ENCODE measurements around the gene HS6ST2.
"Not testable (repeated sequence)": the region's sequence is repeated elsewhere in the genome, so short reads cannot be mapped to it uniquely, and the experiment has no call there.

HS6ST2 gene

DNA sequence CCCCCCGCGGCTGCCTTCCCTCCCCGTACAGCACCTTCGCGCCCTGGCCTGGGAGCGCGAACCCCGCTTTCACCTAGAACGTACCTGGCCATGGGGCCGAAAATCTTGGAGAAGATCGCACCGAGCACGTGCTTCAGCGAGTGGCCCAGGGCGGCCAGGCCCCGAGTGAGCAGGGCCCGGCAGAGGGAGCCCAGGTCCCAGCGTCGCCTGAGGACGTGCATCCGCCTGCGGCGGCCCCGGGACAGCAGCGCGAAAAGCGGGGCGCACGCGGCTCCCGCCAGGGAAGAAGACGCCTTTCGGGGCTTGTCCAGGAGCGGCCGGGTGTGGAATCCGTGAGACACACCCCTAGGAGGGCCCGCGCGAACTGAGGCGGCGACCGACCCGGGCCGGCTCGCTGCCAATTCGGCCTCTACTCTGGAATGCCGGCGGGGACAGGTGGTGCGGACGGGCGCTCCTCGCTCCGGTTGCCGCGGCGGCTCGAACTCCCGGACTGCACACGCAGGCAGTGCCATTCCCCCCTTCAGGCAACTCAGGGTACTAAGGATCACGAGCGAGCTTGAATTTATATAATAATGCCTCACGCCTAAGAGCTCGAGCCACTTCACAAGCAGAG is at the start of gene HS6ST2:
Gene HS6ST2, minus strand, starts transcription at position 539 of the 613 bp plus-strand sequence.
- no peak for DNase-seq (ENCODE audit: low spot score)

DNA sequence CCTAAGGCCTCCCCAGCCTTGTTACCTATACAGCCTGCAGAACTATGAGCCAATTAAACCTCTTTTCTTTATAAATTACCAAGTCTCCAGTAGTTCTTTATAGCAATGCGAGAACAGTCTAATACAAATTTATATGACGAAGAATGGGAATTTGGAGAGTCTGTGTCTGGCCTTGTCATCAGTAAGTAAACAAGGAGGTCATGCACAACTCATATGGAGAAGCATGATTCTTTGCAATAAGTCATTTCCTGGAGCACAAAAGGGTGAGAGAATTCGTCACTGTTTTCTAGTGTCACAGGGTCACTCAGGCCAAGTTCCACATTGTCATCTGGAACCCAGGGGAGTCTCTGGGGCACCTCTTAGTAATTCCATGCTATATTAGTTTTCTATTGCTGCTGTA is 49.0 kb upstream of the HS6ST2 start:
- no peak for DNase-seq (ENCODE audit: low spot score)

DNA sequence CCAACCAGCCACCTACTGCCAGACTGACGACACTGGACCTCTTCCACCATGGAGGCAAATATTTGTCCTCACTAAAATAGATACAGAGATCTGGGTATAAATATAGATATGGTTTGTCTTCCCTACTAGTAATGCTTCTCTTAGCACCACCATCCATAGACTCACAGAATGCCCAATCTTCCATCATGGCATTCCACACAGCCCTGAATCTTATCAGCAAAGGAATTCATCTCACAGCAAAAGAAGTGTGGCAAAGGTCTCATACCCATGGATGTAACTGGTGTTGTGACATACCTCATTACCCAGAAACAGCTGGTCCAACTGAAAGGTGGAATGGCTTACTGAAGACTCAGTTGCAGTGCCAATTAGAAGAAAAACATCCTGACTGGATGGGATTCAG is 47.2 kb upstream of the HS6ST2 start:
- DNase-seq (ENCODE audit: low spot score): no peak

DNA sequence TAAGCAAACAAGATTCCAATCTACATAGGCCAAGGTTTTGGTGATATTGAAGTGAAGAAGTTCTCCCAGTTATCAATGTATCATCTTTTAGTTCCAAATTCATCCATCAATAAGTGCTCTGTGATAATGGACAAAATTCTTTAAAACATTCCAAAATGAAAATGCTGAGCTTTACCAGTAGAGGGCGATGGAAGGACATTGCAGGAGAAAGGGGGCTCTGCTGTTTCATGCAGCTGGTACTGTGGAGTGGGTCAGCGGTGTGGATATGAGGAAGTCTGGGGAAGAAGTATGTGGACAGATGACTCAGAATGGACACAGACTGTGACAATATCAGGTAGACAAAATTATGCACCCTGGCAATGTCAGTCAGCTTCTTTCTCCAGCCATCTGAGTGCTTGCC is 46.6 kb upstream of the HS6ST2 start:
- DNase-seq (ENCODE audit: low spot score): peak; percentile 7

DNA sequence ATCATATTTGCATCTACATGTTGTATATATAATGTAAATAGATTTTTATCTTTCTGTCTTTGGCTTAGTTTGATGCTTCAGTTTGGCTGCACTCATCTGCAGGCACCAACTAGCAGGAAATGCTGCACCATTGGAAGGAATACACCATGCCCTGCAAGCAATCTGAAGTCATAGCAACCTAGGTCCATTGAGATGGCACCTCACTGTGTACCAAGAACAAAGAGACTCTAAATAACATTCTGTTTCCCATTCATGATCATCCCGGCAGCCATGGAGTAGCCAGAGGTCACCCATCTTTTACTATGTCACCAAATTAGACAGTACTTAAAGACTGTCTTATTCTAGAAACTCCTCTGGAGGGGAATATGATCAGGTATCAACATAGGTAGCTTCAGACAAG is 40.8 kb upstream of the HS6ST2 start:
- DNase-seq (ENCODE audit: low spot score): no peak

DNA sequence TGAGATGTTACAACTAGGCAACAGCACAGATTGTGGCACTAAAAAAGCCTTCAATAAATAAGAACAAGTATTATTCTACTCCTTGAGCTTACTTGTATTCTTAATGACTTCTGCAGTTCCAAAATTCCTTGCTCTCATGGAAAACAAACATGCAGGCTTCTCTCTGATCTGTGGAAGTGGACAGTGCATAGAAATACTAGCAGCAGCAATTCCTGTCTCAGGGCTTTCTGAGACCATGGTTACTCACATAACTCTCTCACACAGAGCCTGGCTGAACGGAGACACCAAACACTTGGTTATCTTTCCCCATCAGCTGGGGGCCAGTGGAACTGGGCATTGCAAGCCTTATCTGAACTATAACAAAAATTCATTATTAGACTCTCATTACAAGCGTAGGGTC is 32.4 kb upstream of the HS6ST2 start:
- no peak for DNase-seq (ENCODE audit: low spot score)

DNA sequence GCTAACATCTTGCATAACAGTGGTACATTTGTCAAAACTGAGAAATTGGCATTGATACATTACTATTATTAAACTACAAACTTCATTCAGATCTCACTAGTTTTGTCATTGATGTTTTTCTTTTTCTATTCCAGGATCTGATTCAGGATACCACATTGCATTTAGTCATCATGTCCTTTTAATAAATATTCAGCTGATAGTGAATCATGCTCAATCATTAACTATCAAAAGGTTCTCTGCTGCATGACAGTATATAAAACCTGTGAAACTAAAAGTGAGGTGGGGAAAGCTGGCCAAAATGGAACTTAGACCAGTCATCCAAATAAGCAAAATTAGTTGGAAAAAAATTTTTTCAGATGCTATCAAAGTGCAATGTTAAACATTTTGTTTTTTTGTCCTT is 28.1 kb upstream of the HS6ST2 start:
- no peak for DNase-seq (ENCODE audit: low spot score)

DNA sequence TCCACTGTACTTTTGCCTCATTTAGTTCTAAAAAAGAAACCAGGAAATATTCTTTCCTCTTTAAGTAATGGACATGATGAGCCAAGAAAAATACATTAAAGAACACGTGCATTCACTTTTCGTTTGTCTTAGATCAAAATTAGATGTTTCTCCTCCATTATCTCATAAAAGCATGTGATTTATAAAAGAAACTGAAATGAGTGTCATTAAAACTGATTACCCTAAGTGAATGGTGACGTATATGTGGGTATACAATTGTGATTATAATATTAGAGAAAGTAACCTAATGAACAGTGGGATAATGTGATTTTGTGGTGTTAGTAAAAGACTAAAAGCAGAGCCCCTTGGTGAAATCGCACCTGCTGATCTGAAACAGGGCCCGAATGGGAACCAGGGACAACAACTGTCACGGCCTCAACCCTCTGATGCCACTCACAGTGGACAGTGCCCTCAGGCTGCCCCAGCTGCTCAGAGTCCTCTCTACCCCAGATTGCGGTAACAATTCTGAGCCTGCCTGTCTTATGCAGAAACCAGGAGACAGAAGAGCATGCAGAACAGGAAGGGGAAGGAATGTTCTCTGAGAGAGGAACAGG is 25.7 kb upstream of the HS6ST2 start:
- no peak for DNase-seq (ENCODE audit: low spot score)

DNA sequence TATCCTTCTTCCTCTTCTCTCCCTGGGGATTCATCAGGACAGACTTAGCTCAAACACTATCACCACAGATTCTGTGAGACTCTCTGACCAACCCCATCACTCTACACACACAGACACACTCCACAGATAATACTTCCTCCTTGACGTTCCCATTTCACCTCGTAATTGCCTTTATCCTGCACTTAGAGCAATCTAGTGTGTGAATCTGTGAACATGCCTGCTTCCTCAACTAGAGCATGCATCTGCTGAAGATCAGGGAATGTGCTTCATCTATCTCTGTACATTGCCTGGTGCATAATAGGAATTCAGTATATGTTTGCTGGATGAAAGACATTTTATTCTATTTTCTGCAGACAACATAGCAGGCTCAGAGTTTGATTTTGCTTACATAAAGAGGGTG is 25.1 kb upstream of the HS6ST2 start:
- no peak for DNase-seq (ENCODE audit: low spot score)

DNA sequence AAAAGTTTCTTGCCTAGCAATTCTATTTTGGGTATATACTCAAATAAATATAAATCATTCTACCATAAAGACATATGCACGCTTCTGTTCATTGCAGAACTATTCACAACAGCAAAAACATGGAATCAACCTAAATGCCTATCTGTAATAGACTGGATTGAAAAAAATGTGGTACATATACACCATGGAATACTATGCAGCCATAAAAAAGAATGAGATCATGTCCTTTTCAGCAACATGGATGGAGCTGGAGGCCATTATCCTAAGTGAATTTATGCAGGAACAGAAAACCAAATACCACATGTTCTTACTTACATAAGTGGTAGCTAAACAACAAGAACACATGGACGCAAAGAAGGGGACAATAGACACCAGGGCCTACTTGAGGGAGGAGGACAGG is 21.6 kb upstream of the HS6ST2 start:
- not testable (repeated sequence) for DNase-seq (ENCODE audit: low spot score)

DNA sequence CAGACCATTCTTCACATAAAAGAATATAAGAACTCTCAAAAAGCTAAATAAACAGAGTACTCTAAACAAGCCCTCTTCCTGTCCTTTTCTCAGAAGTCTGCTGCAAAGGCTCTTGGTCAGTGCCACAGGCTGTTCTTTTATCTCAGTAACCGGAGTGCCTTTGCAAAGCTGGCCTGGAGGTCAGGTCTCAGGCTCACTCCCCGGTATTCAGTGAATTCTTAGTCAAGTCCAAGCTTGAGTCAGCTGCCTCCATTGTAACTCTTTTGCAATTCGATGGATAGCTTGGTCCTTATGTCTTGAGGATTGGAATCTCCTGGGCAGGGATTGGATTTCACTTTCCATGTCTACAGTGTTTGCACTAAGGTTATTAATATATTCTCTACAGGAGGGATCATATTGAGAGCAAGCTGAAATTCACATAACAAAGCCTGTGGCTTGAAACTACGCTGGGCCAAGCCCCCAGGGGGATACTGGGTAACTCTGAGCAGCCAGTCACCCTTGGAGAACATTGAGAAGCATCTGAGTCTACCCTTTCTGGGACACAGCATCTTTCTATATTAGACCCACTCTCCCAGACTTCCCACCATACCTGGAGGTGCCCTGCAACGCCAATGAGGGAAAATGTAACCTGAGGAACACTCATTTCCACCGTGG is 10.0 kb upstream of the HS6ST2 start:
- no peak for DNase-seq (ENCODE audit: low spot score)

DNA sequence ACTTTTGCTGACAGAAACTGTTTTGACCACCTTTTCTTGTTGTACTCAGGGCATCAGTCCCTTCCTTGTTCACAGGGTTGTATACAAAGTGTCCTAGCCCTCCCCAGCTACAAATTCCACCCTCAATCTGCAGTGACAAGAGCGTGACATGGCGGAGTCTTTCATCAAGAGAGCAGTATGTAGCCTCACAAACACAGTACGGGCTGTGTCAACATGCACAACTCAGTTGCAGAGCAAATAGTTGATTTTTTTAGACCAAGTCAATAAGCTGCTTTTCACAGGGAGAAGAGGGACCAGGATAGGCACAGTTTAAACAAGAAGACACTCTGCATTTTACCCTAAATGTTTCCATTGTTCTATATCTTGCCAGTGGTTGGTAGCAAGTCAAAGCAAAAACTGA is 8.6 kb upstream of the HS6ST2 start:
- no peak for DNase-seq (ENCODE audit: low spot score)

DNA sequence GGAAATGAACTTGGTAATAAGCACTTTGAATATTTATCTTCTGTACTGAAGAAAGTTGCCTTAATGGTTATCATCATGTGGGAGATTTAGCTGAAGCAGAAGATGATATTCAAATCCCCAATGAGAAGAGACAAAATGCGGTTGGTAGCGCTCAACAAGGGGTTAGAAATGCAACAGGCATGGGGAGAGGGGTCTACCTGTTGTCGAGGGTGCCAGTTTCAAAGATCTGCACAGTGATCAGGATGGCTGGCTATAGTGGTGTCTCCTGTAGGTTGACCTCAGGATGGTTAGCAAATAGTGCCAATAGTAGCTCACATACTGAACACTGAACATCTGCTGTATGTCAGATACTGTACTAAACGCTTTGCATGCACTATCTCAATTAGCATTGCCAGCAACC is 7.0 kb upstream of the HS6ST2 start:
- no peak for DNase-seq (ENCODE audit: low spot score)

DNA sequence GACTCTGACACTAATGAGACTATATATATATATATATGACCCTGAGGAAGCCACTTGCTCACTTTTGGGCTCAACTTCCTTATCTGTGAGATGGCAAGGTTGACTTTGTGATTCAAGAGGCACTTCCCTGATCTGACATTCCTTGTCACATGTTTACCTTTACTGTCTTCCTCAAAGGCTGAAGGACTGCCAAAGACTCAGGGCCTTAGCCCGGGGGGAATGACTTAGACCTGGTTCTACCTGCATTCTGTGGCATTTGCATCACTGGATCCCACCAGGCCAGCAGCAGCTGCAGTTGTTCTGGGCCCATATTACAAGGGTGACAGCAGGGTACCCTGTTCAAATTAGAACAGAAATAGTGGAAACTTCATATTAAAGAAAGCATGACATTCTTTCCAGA is 3.1 kb upstream of the HS6ST2 start:
- DNase-seq (ENCODE audit: low spot score): no peak

DNA sequence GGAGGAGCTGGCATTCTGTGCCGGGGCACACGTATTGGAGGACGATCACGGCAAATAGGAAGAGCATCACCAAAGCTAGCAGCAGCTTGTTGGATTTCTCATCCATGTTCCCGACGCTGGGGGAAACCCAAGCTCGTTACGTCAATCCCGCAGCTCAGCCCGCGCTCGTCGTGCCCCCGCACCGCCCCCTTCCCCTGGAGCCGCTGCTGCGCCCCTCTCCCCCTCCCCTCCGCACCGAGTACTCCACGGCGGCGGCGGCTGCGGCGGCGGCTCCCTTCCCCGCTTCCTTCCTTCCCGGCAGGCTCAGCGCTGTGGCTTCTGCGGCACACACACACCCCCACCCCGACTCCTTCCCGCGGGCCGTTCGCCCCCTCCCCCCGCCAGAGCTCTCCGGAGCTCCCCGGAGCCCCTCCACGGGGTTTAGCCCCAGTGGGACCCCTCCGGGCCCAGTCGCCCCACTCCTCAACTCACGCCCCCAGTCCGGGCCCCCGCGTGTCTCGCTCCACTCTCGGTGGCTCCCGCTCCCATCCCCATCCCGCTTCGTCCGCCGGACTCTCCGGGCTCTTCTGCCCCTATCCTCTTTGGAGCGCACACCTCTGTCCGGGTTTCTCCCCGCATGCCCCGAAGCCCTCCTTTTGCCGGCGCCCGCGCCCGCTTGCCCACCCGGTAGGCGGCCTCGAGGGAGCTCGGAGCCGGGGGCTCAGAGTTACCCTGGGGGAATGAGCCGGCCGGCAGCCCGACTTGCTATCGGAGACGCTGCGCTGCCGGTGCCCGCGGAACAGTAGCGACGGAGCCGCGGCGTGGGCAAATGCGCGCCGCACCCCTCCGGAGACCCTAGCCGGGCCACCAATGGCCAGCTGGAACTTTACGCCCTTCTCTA is 978 bp downstream of the HS6ST2 start:
- DNase-seq (ENCODE audit: low spot score): no peak

DNA sequence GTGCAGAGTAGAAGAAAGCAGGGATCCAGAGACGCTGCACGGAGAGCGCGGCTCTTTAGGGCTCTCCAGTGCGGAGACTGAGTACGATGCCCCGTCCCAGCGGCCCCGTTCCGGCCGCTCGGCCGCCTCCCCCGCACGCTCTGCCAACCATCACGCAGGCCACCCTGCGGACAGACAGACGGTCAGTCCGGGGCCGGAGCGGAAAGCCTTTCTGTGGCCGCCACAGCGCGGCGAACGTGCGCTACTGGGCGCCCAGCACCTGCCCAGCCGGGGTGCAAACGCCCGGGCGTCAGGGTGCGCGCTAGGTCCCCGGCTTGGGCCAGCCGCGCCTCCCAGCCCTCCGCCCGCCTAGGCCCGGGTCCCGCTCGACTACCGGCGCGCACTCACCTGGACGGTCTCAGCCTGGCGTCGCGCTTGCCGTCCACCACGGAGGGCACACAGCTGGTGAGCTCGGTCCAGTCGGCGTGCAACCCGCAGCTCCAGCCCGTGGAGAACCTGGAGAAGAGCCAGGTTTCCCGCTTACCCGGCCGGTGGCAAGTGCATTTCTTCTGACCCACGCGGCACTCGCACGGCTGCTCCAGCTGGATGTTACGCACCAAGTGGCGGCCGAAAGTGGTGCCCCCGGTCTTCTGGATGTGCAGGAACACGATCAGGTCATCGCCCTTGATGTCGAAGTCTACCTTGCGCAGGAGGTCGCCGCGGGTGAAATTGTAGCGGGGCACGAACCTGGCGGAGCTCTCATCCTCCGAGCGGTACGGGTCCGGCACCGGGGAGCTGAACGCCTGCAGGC is 1.8 kb downstream of the HS6ST2 start:
- no peak for DNase-seq (ENCODE audit: low spot score)

DNA sequence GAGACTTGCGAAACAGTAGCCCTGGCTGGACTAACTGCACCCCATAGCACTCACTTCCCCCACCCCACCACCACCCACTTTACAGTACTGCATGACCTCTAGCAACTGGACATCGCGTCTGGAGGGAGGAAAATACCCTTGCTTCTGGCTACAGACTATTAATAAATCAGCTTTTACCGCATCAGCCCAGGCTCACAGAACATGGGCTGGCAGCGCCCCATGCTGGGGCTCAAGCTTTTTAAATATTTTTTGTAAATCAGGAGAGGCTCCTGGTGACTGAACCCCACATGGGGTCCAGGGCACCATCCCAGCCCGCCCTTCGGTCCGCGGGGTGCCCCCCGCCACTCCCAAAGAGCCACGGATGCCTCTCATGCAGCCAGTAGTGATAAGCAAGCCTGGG is 2.7 kb downstream of the HS6ST2 start:
- no peak for DNase-seq (ENCODE audit: low spot score)

DNA sequence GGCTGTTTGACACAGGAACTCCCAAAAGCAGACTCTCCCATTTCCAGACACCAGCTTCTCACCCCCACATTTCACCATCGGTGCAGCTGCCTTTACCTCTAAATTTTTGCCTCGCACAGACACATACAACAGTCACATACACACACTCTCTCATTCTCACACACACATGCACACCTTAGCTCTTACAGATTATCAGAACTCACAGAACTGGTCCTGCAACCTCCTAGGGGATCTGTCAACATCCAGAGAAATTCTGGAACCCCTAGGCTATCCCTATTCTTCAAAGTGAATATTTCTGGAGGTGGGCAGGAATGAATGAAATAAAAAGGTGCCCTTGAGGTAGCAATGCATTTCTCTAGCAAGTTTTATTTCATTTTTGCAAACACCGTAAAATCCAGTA is 4.1 kb downstream of the HS6ST2 start:
- DNase-seq (ENCODE audit: low spot score): no peak

DNA sequence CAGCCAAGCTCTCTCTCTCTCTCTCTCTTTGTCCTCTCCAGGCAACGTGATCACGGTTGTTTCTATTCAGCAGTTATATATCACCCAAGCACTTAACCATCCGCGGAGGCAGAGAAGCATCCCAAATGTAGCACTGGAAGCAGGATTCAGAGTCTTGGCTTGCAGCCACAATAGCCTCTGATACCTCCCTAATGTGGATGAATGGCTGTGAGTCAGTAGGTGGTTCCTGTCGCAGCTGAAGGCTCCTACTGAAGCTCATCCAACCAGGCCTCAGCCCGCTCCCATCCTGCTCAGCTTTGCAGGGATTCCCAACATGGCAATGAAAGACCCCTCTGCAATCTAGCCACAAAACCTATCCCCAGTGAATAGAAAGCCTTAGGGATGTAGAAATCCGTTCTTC is 5.1 kb downstream of the HS6ST2 start:
- DNase-seq (ENCODE audit: low spot score): no peak

DNA sequence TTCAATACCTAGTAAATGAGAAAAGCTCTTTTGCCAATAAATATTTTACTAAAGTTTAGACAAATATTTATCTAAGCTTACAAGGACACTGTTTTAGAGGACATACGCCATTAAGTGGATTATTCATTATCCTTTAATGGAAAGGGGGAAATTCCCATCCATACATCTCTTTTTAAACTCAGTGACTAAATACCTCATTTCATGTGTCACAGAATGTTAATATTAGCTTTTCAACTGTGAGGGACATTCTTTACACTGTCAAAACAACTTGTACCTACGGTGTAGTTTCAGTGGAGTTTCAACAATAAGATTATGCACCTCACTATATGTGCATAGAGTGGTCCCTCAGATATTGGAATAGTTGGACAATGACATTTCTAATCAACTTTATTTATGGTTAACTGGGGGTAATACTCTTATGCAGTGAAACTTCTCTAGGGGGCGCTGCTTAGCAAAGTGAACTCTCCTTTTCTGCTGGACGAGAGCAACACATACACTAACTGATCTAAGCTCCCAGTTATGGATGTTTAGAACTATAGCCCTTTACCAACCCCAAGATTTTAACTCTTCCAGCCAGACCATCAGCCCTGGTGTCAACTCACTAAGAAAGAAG is 9.7 kb downstream of the HS6ST2 start:
- DNase-seq (ENCODE audit: low spot score): no peak

DNA sequence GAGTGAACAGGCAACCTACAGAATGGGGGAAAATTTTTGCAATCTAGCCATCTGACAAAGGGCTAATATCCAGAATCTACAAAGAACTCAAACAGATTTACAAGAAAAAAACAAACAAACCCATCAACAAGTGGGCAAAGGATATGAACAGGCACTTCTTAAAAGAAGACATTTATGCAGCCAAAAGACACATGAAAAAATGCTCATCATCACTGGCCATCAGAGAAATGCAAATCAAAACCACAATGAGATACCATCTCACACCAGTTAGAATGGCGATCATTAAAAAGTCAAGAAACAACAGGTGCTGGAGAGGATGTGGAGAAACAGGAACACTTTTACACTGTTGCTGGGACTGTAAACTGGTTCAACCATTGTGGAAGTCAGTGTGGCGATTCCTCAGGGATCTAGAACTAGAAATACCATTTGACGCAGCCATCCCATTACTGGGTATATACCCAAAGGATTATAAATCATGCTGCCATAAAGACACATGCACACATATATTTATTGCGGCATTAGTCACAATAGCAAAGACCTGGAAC is 13.3 kb downstream of the HS6ST2 start:
- DNase-seq (ENCODE audit: low spot score): not testable (repeated sequence)

Measured in HuH-7.5 (cell line).